Endothelial cell (in vitro differentiated cells): ENCODE data around the gene CPAMD8. TPM values are rescaled to one million over a fixed set of nuclear protein-coding genes. Genes with fewer than 3 reads are reported as not detected.
A peak's percentile ranks its signal among the peaks of the same experiment; 100 is the strongest.

ENCODE experiments used
- DNase-seq: peaks from one replicate; pipeline ENCODE4 v3.0.0; 2021; ENCODE audit warnings: low spot score
- H3K27ac Mint-ChIP-seq: one replicate; pipeline ENCODE4 v1.8.0; 2021; ENCODE audit warnings: mixed read lengths, inconsistent platforms; ENCODE audit not compliant: unreplicated experiment
- H3K27me3 Mint-ChIP-seq: one replicate; pipeline ENCODE4 v1.8.0; 2021; ENCODE audit warnings: mild to moderate bottlenecking, moderate library complexity, mixed read lengths, inconsistent platforms; ENCODE audit not compliant: unreplicated experiment
- H3K36me3 Mint-ChIP-seq: one replicate; pipeline ENCODE4 v1.8.0; 2021; ENCODE audit warnings: mild to moderate bottlenecking, low read depth, mixed read lengths, inconsistent platforms; ENCODE audit not compliant: unreplicated experiment
- H3K4me1 Mint-ChIP-seq: one replicate; pipeline ENCODE4 v1.8.0; 2021; ENCODE audit warnings: mild to moderate bottlenecking, mixed read lengths, inconsistent platforms; ENCODE audit not compliant: unreplicated experiment
- H3K4me3 Mint-ChIP-seq: one replicate; pipeline ENCODE4 v1.8.0; 2021; ENCODE audit warnings: mild to moderate bottlenecking, mixed read lengths, inconsistent platforms; ENCODE audit not compliant: unreplicated experiment
- H3K9me3 Mint-ChIP-seq: one replicate; pipeline ENCODE4 v1.8.0; 2021; ENCODE audit warnings: mixed read lengths, inconsistent platforms; ENCODE audit not compliant: unreplicated experiment
- CTCF ChIP-seq: fragments of 200-600 bp; sonication (generic); IDR thresholded peaks from one replicate; pipeline ENCODE4 v1.5.0; 2021; ENCODE audit warnings: antibody characterized with exemption; ENCODE audit not compliant: unreplicated experiment
- total RNA-seq: library from RNA; stranded (reverse); fragmentation: NEBNext Ultra II Directional; extraction: Animal tissue kit (Norgen Biotek cat#: 25700); gene quantifications from one replicate; pipeline ENCODE4 v1.2.1, GENCODE V29; 2021; ENCODE audit not compliant: unreplicated experiment

Gene CPAMD8
- total RNA-seq, 1 donor from 2014 or later, result 4.8 TPM

GRCh38 chr19:16895467-16896145 lies 131.0 kb downstream of the CPAMD8 start:
- TF ChIP-seq CTCF, result no peak
- Mint-ChIP-seq H3K27me3 (peaks cover 10% of the 10 kb centered on the region), H3K36me3 (no peaks in the 10 kb centered on the region), H3K9me3 (no peaks in the 10 kb centered on the region), H3K27ac (peak overlapping the region; percentile 63), H3K4me1 (peaks cover 3% of the 10 kb centered on the region), H3K4me3 (peak overlapping the region; percentile 35)
- no peak for DNase-seq

GRCh38 chr19:16894080-16894479 lies 132.5 kb downstream of the CPAMD8 start:
- Mint-ChIP-seq H3K4me1 (peaks cover 3% of the 10 kb centered on the region), H3K27me3 (peaks cover 10% of the 10 kb centered on the region), H3K4me3 (no peak overlapping the region), H3K27ac (no peak overlapping the region), H3K36me3 (no peaks in the 10 kb centered on the region), H3K9me3 (no peaks in the 10 kb centered on the region)
- DNase-seq, result no peak
- TF ChIP-seq CTCF, result no peak

GRCh38 chr19:16893686-16893989 lies 133.0 kb downstream of the CPAMD8 start:
- no peak for TF ChIP-seq CTCF
- DNase-seq, result no peak
- H3K36me3 Mint-ChIP-seq, result no peaks in the 10 kb centered on the region
- peaks cover 3% of the 10 kb centered on the region for H3K4me1 Mint-ChIP-seq
- H3K4me3 Mint-ChIP-seq, result no peak overlapping the region
- H3K27me3 Mint-ChIP-seq, result peaks cover 9% of the 10 kb centered on the region
- no peak overlapping the region for H3K27ac Mint-ChIP-seq
- no peaks in the 10 kb centered on the region for H3K9me3 Mint-ChIP-seq

GRCh38 chr19:16892868-16893685 lies 133.5 kb downstream of the CPAMD8 start:
- Mint-ChIP-seq H3K27ac (no peak overlapping the region), H3K9me3 (no peaks in the 10 kb centered on the region), H3K27me3 (peaks cover 3% of the 10 kb centered on the region)

More at GRCh38 chr19:16892868-16893685, 133.5 kb downstream of the CPAMD8 start:
- no peak for TF ChIP-seq CTCF
- Mint-ChIP-seq H3K4me3 (no peak overlapping the region), H3K36me3 (no peaks in the 10 kb centered on the region), H3K4me1 (peaks cover 6% of the 10 kb centered on the region)
- DNase-seq, result no peak
